Natural killer cell (primary cell): ENCODE measurements around the gene RELCH. TPM values are rescaled to one million over a fixed set of nuclear protein-coding genes. Genes with fewer than 3 reads are reported as not detected.
A peak's percentile ranks its signal among the peaks of the same experiment; 100 is the strongest.
"Not testable (repeated sequence)": the region's sequence is repeated elsewhere in the genome, so short reads cannot be mapped to it uniquely, and the experiment has no call there.

Experiments
- ATAC-seq, 3 donors: fragments of 150-1000 bp in 2 of 3; fragments of 200-7000 bp in 1 of 3; cut with Tn5 transposase; 1 replicate in 1 of 3; 2 replicates in 2 of 3; pipeline ENCODE4 v1.10.0; 2021; ENCODE audit warnings: mild to moderate bottlenecking in 2 of 3, moderate library complexity in 2 of 3
- DNase-seq, 2 donors: peaks; one replicate each; pipeline versions ENCODE4 v3.0.0 to v3.0.0-alpha.2; 2013 to 2021; ENCODE audit warnings: mixed read lengths in 1 of 2
- H3K27ac ChIP-seq: one replicate; pipeline ENCODE4 v1.5.1; 2013; ENCODE audit warnings: mild to moderate bottlenecking, low read length
- H3K27me3 ChIP-seq: one replicate; pipeline ENCODE4 v1.6.1; 2013; ENCODE audit warnings: low read length; ENCODE audit not compliant: control insufficient read depth, insufficient read depth
- H3K36me3 ChIP-seq: one replicate; pipeline ENCODE4 v1.6.1; 2013; ENCODE audit warnings: low read length; ENCODE audit not compliant: control insufficient read depth, insufficient read depth
- H3K4me1 ChIP-seq: one replicate; pipeline ENCODE4 v1.6.1; 2013; ENCODE audit warnings: low read length; ENCODE audit not compliant: control insufficient read depth, insufficient read depth
- H3K4me3 ChIP-seq: one replicate; pipeline ENCODE4 v1.5.1; 2013; ENCODE audit warnings: low read length
- H3K9me3 ChIP-seq: one replicate; pipeline ENCODE4 v1.6.1; 2013; ENCODE audit warnings: low read length; ENCODE audit not compliant: control insufficient read depth, insufficient read depth
- H3K27ac Mint-ChIP-seq, 2 donors: one replicate each; pipeline ENCODE4 v1.8.0; 2022; ENCODE audit warnings: mild to moderate bottlenecking in 2 of 2, mixed read lengths in 2 of 2, moderate library complexity in 1 of 2
- H3K27me3 Mint-ChIP-seq, 2 donors: one replicate each; pipeline ENCODE4 v1.8.0; 2022; ENCODE audit warnings: low read depth in 2 of 2, mixed read lengths in 2 of 2
- H3K36me3 Mint-ChIP-seq: one replicate; pipeline ENCODE4 v1.8.0; 2022; ENCODE audit warnings: mixed read lengths
- H3K4me1 Mint-ChIP-seq, 2 donors: one replicate each; pipeline ENCODE4 v1.8.0; 2022; ENCODE audit warnings: mixed read lengths in 2 of 2
- H3K4me3 Mint-ChIP-seq: one replicate; pipeline ENCODE4 v1.8.0; 2022; ENCODE audit warnings: mild to moderate bottlenecking, moderate library complexity, mixed read lengths
- H3K9me3 Mint-ChIP-seq, 2 donors: one replicate each; pipeline ENCODE4 v1.8.0; 2022; ENCODE audit warnings: mixed read lengths in 2 of 2
- WGBS: methylation state at CpG from one replicate; pipeline ENCODE4 v1.1.7; 2013; ENCODE audit warnings: missing lambda C conversion rate; ENCODE audit not compliant: insufficient coverage; 5-methylcytosine and 5-hydroxymethylcytosine counted together
- intact Hi-C: fragments of 100-400 bp; cut with micrococcal nuclease; formaldehyde crosslinking; loops from one replicate; pipeline ENCODE4 v1.14.2; 2022
- total RNA-seq, 4 donors: library from RNA; stranded (reverse); fragments of 120-200 nt in 1 of 4; gene quantifications; one replicate each; pipeline versions ENCODE4 v1.2.3 to v1.2.4, GENCODE V29; 2013 to 2022
- TF ChIP-seq, protein P1 (sequence below): fragments of 200-600 bp; IDR thresholded peaks from one replicate; pipeline ENCODE4 v1.8.0; 2022; ENCODE audit warnings: antibody characterized with exemption

RELCH gene
- total RNA-seq, 3 donors from 2014 or later (not counting 1 experiment from before 2014, with no cell fraction given): 60.1 to 69.9 (median 63.9) TPM

DNA sequence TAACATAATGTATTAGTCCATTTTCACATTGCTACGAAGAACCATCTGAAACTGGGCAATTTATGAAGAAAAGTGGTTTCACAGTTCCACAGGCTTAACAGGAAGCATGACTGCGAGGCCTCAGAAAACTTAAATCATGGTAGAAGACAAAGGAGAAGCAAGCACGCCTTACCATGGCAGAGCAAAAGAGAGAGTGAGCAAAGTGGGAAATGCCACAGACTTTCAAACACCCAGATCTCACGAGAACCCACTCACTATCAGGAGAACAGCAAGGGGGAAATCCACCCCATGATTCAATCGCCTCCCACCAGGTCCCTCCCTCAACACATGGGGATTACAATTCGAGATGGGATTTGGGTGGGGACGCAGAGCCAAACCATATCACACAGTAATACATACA is 22.7 kb upstream of the RELCH start:
- H3K36me3 ChIP-seq: no peaks in the 10 kb centered on the region
- H3K4me1 ChIP-seq: no peaks in the 10 kb centered on the region
- TF ChIP-seq, protein P1, sequence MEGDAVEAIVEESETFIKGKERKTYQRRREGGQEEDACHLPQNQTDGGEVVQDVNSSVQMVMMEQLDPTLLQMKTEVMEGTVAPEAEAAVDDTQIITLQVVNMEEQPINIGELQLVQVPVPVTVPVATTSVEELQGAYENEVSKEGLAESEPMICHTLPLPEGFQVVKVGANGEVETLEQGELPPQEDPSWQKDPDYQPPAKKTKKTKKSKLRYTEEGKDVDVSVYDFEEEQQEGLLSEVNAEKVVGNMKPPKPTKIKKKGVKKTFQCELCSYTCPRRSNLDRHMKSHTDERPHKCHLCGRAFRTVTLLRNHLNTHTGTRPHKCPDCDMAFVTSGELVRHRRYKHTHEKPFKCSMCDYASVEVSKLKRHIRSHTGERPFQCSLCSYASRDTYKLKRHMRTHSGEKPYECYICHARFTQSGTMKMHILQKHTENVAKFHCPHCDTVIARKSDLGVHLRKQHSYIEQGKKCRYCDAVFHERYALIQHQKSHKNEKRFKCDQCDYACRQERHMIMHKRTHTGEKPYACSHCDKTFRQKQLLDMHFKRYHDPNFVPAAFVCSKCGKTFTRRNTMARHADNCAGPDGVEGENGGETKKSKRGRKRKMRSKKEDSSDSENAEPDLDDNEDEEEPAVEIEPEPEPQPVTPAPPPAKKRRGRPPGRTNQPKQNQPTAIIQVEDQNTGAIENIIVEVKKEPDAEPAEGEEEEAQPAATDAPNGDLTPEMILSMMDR: no peak
- H3K4me3 Mint-ChIP-seq: no peak overlapping the region
- 61% methylated on average over 6 of the region's 7 CpGs for WGBS
- DNase-seq (no peak), ATAC-seq (peak; percentile 59 to 64 (median 61))
- peak overlapping the region; percentile 43 to 72 for H3K27ac Mint-ChIP-seq
- H3K9me3 Mint-ChIP-seq: peaks cover 2 to 3% of the 10 kb centered on the region in 2 donors
- H3K36me3 Mint-ChIP-seq: no peaks in the 10 kb centered on the region
- H3K4me3 ChIP-seq: no peak overlapping the region
- intact Hi-C loops: no loop called here
- no peaks in the 10 kb centered on the region for H3K27me3 Mint-ChIP-seq
- H3K27me3 ChIP-seq: no peaks in the 10 kb centered on the region
- H3K27ac ChIP-seq: peak overlapping the region; percentile 9
- H3K9me3 ChIP-seq: no peaks in the 10 kb centered on the region
- H3K4me1 Mint-ChIP-seq: peaks cover 28 to 32% of the 10 kb centered on the region in 2 donors

DNA sequence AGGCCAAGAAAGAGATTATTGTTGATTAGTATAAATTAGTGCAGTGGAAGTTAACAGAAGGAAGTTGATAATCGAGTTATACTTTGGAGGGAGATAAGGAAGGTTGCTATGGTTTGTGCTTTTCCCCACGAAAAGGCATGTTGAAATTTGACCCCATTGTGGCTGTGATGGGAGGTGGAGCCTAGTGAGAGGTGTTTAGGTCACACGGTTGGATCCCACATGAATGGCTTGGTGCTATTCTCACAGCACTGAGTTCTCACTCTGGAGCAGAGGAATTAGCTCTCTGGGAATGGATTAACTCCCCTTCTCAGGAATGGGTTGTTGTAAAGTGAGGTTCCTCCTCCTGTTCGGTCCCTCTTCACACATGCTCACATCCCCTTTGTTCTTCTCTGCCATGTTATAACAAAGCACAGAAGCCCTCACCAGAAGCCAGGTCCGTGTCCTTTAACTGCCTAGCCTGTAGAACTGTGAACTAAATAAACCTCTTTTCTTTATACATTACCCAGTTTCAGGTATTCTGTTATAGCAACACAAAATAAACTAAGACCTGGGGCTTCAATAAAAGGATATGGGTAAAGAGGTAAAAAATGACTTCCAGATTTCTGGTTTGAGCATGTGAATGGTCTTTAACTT is 22.1 kb upstream of the RELCH start:
- no peak overlapping the region for H3K4me3 ChIP-seq
- peak in 1 of 3 donors; percentile 49 for ATAC-seq
- intact Hi-C loops: no loop called here
- no peaks in the 10 kb centered on the region for H3K9me3 ChIP-seq
- H3K27me3 ChIP-seq: no peaks in the 10 kb centered on the region
- peaks cover 2 to 3% of the 10 kb centered on the region in 2 donors for H3K9me3 Mint-ChIP-seq
- TF ChIP-seq, protein P1: no peak
- WGBS: 71% methylated on average over 5 of the region's 5 CpGs
- DNase-seq: no peak
- peak overlapping the region; percentile 43 to 72 for H3K27ac Mint-ChIP-seq
- no peaks in the 10 kb centered on the region for H3K4me1 ChIP-seq
- no peak overlapping the region for H3K27ac ChIP-seq
- H3K4me3 Mint-ChIP-seq: no peak overlapping the region
- peaks cover 28 to 32% of the 10 kb centered on the region in 2 donors for H3K4me1 Mint-ChIP-seq
- H3K27me3 Mint-ChIP-seq: no peaks in the 10 kb centered on the region
- no peaks in the 10 kb centered on the region for H3K36me3 ChIP-seq
- no peaks in the 10 kb centered on the region for H3K36me3 Mint-ChIP-seq

DNA sequence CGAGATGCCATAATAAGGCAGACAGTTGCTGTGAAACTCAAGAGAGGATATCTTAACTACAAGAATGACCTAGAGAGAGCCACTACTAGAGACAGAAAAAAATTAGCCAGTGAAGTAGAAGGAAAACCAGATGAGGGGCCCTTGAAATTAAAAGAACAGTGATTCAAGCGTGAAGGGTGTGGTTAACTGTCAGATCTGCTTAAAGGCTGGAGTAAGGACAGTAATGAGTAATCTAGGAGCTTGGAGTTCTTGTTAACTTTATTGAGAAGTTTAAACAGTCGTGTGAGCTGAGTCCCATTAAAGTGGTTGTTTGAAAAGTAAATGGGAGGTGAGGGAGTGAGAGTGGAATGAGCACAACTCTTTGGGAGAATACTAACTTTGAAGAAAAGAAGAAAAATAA is 21.5 kb upstream of the RELCH start:
- no peaks in the 10 kb centered on the region for H3K36me3 ChIP-seq
- Mint-ChIP-seq H3K9me3 (peaks cover 2 to 3% of the 10 kb centered on the region in 2 donors), H3K27ac (no peak overlapping the region), H3K36me3 (no peaks in the 10 kb centered on the region), H3K4me3 (no peak overlapping the region), H3K4me1 (peaks cover 28 to 32% of the 10 kb centered on the region in 2 donors), H3K27me3 (no peaks in the 10 kb centered on the region)
- intact Hi-C loops: no loop called here
- 93% methylated on average over 2 of the region's 3 CpGs for WGBS
- no peaks in the 10 kb centered on the region for H3K9me3 ChIP-seq
- DNase-seq (no peak), ATAC-seq (no peak)
- no peaks in the 10 kb centered on the region for H3K27me3 ChIP-seq
- TF ChIP-seq, protein P1: no peak
- no peak overlapping the region for H3K4me3 ChIP-seq
- H3K27ac ChIP-seq: no peak overlapping the region
- H3K4me1 ChIP-seq: no peaks in the 10 kb centered on the region

DNA sequence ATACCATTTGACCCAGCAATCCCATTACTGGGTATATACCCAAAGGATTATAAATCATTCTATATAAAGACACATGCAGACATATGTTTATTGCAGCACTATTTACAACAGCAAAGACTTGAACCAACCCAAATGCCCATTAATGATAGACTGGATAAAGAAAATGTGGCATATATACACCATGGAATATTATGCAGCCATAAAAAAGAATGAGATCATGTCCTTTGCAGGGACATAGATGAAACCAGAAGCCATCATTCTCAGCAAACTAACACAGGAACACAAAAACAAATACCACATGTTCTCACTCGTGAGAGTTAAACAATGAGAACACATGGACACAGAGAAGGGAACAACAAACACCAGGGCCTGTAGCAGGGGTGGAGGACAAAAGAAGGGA is 20.5 kb upstream of the RELCH start:
- ATAC-seq, H3K27me3 ChIP-seq, H3K4me3 ChIP-seq, H3K36me3 ChIP-seq, H3K36me3 Mint-ChIP-seq, DNase-seq, intact Hi-C loops, H3K4me1 ChIP-seq, H3K27ac Mint-ChIP-seq, H3K4me3 Mint-ChIP-seq, H3K9me3 ChIP-seq, H3K9me3 Mint-ChIP-seq, H3K27me3 Mint-ChIP-seq, H3K27ac ChIP-seq: not testable (repeated sequence)
- WGBS: 100% methylated on average over 1 of the region's 1 CpG
- peaks cover 28 to 32% of the 10 kb centered on the region in 2 donors for H3K4me1 Mint-ChIP-seq
